Measurements from ENCODE around the gene IQCF5. TPM values are rescaled to one million over a fixed set of nuclear protein-coding genes. Genes with fewer than 3 reads are reported as not detected.
"Not testable (repeated sequence)": the region's sequence is repeated elsewhere in the genome, so short reads cannot be mapped to it uniquely, and the experiment has no call there.

The IQCF5 gene
- total RNA-seq, 3 donors from 2014 or later: not detected

- TF ChIP-seq, protein P1, sequence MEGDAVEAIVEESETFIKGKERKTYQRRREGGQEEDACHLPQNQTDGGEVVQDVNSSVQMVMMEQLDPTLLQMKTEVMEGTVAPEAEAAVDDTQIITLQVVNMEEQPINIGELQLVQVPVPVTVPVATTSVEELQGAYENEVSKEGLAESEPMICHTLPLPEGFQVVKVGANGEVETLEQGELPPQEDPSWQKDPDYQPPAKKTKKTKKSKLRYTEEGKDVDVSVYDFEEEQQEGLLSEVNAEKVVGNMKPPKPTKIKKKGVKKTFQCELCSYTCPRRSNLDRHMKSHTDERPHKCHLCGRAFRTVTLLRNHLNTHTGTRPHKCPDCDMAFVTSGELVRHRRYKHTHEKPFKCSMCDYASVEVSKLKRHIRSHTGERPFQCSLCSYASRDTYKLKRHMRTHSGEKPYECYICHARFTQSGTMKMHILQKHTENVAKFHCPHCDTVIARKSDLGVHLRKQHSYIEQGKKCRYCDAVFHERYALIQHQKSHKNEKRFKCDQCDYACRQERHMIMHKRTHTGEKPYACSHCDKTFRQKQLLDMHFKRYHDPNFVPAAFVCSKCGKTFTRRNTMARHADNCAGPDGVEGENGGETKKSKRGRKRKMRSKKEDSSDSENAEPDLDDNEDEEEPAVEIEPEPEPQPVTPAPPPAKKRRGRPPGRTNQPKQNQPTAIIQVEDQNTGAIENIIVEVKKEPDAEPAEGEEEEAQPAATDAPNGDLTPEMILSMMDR (IDR thresholded peaks at IDR 0.05): no peak
- no peak for TF ChIP-seq POLR2AphosphoS5 (IDR thresholded peaks at IDR 0.05)
- TF ChIP-seq POLR2A (IDR thresholded peaks at IDR 0.05): no peak
- Histone ChIP-seq H3K27ac (no peak overlapping the region), H3K36me3 (no peaks in the 10 kb centered on the region), H3K27me3 (no peaks in the 10 kb centered on the region), H3K9me3 (no peaks in the 10 kb centered on the region), H3K4me3 (no peak overlapping the region), H3K4me1 (no peaks in the 10 kb centered on the region)
- intact Hi-C loops (cut with DNase I; ENCODE audit: low total_unique reads): no loop called here
- no peak for DNase-seq (ENCODE audit: low spot score in 2 of 2)
Measured at GRCh38 chr3:51862886-51863285, 12.5 kb downstream of the IQCF5 start.

DNA sequence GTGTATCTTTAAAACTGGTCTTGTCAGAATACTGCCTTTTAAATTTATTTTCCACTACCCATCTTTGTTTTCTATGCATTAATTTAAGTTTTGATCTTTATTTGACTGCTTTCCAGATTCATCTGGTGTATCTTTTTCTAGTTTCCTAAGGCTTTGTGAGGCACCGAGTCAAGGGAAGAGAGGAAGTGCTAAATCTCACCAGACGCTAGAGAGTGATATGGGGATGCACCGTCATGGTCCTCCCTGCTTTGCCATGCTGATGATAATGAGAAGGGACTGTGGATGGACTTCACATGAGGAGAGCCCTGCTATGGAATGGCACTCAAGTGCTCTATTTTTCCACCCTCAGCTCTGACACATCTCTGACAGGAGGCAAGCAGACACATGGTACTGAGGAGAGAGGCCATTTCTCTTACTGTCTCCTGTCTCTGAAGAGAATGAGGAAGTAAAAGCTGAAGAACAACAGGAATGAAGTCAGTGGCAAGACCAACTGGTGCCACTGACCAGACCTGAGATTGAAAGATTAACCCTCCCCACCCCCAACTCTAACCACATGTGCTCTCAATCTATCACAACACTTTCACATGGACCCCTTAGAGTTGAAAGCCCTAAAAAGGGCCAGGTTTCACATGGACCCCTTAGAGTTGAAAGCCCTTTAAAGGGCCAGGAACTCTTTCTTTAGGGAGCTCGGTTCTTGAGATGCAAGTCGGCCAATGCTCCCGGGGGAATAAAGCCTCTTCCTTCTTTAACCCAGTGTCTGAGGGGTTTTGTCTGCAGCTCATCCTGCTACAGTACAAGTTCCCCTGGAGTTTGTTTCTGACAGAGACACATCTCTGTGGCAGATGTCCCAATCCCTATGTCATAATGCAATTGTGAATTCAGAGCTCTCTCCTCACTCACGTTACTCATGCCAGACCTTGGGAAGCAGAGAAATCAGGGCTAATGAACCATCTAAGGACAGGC lies 14.4 kb downstream of the IQCF5 start, which contains the start of gene IQCF2:
Gene IQCF2, plus strand, starts transcription at position 913 of the 963 bp plus-strand sequence. CDS start 52 bp downstream, outside the sequence.
- Histone ChIP-seq H3K36me3 (no peaks in the 10 kb centered on the region), H3K4me1 (no peaks in the 10 kb centered on the region), H3K27me3 (no peaks in the 10 kb centered on the region), H3K9me3 (no peaks in the 10 kb centered on the region), H3K4me3 (no peak within 1 kb of the TSS), H3K27ac (no peak within 1 kb of the TSS)
- intact Hi-C loops (cut with DNase I; ENCODE audit: low total_unique reads): no loop called here
- no peak for TF ChIP-seq POLR2AphosphoS5 (IDR thresholded peaks at IDR 0.05)
- no peak for DNase-seq (ENCODE audit: low spot score in 2 of 2)

GRCh38 chr3:51855411-51855810 lies 20.0 kb downstream of the IQCF5 start:
- DNase-seq (ENCODE audit: low spot score in 2 of 2); H3K36me3 ChIP-seq; intact Hi-C loops (cut with DNase I; ENCODE audit: low total_unique reads); H3K4me3 ChIP-seq; H3K27ac ChIP-seq; H3K9me3 ChIP-seq; H3K27me3 ChIP-seq; H3K4me1 ChIP-seq: not testable (repeated sequence)

DNA sequence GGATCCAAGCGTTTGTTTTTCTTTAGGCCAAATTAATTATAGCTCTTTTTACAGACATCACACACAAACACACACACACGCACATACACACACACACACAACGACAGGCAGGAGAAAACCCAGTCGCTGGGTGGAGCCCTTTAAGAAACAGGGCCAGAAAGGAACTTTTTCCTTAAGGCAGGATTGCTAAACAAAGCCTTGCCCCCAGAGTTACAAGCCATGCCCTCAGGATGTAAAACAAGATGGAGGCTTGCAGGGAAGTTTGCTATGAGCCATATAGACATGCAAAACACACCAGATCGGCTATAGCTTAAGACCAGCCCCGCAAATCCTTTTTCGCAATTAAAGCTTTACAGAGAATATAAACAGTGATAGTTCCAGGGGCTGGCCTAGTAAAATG lies 30.3 kb downstream of the IQCF5 start:
- Histone ChIP-seq H3K9me3 (no peaks in the 10 kb centered on the region), H3K27ac (no peak overlapping the region), H3K36me3 (no peaks in the 10 kb centered on the region), H3K4me3 (no peak overlapping the region), H3K4me1 (no peaks in the 10 kb centered on the region), H3K27me3 (no peaks in the 10 kb centered on the region)
- TF ChIP-seq POLR2A (IDR thresholded peaks at IDR 0.05): no peak
- TF ChIP-seq, protein P1 (IDR thresholded peaks at IDR 0.05): no peak
- no peak for TF ChIP-seq POLR2AphosphoS5 (IDR thresholded peaks at IDR 0.05)
- intact Hi-C loops (cut with DNase I; ENCODE audit: low total_unique reads): no loop called here
- no peak for DNase-seq (ENCODE audit: low spot score in 2 of 2)

DNA sequence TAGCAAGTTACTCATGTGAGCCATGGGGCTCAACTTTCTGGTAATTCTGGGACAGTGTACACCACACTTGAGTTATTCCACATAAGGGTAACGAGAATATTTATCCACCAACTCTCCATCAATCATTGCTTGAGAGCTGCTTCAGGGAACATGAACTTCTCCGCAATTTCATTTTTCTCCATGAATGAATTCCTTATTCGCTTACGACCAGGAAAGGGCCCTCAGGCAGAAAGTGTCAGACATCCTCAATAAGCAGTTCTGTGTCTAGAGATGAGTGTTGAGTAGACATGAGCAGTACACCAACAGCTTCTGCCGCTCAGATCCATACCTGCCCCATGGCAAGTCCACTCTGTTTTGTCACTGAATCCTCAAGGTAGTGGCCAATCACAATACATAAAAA lies 38.8 kb downstream of the IQCF5 start:
- Histone ChIP-seq H3K4me1 (no peaks in the 10 kb centered on the region), H3K4me3 (no peak overlapping the region), H3K27ac (no peak overlapping the region), H3K9me3 (no peaks in the 10 kb centered on the region), H3K36me3 (no peaks in the 10 kb centered on the region), H3K27me3 (no peaks in the 10 kb centered on the region)
- intact Hi-C loops (cut with DNase I; ENCODE audit: low total_unique reads): no loop called here
- no peak for DNase-seq (ENCODE audit: low spot score in 2 of 2)
- TF ChIP-seq POLR2A (IDR thresholded peaks at IDR 0.05) (no peak), POLR2AphosphoS5 (IDR thresholded peaks at IDR 0.05) (no peak)
- TF ChIP-seq, protein P1 (IDR thresholded peaks at IDR 0.05): no peak

- H3K9me3 ChIP-seq: peaks cover 7 to 16% of the 10 kb centered on the region in 2 donors
- intact Hi-C loops (cut with DNase I; ENCODE audit: low total_unique reads): no loop called here
- H3K27ac ChIP-seq: no peak overlapping the region
- H3K36me3 ChIP-seq: no peaks in the 10 kb centered on the region
- H3K4me3 ChIP-seq: no peak overlapping the region
- no peak for DNase-seq (ENCODE audit: low spot score in 2 of 2)
- H3K4me1 ChIP-seq: no peaks in the 10 kb centered on the region
- TF ChIP-seq POLR2AphosphoS5 (IDR thresholded peaks at IDR 0.05) (no peak), POLR2A (IDR thresholded peaks at IDR 0.05) (no peak)
- TF ChIP-seq, protein P1 (IDR thresholded peaks at IDR 0.05): no peak
- H3K27me3 ChIP-seq: no peaks in the 10 kb centered on the region
Measured at GRCh38 chr3:51830836-51831385, 44.5 kb downstream of the IQCF5 start.
